Measurements from ENCODE around the gene IL17RE.
"Not testable (repeated sequence)": the region's sequence is repeated elsewhere in the genome, so short reads cannot be mapped to it uniquely, and the experiment has no call there.

IL17RE gene

GRCh38 chr3:9883706-9884554, 18.7 kb upstream of the IL17RE start:
- DNase-seq, result no peak

DNA sequence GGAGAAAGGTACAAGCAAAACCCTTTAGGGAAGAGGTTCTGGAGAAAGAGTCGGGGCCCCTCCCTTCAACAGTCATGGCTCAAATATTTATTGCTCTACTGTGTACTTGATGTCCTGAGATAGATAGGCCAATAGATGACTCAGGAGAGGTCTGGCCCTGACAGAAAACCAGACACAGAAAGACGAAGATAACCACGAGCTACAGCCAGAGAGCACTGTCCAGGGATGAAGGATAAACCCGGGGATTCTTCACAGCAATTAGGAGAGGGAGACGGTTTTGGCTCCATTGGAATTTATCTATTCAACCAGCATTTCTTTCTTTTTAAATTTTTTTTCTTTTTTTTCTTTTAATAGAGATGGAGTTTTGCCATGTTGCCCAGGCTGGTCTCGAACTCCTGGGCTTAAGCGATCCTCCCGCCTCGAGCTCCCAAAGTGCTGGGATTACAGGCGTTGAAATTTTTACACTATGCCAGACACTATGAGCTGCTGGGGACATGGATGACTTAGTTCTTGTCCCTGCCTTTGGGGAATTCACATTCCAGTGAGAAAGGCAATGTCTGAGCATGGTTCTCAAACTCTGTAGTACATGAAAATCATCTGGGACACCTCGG, 18.0 kb upstream of the IL17RE start:
- no peak for DNase-seq

DNA sequence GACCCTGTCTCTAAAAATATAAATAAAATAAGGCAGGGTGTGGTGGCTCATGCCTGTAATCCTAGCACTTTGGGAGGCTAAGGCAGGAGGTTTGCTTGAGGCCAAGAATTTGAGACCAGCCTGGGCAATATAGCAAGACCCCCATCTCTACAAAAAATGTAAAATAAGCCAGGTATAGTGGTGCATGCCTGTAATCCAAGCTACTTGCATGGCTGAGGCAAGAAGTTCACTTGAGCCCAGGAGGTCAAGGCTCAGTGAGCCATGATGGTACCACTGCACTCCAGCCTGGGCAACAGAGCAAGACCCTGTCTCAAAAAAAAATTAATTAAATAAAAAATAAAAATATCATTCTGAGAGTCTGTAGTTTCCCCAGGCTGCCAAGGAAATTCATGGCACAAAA, 16.3 kb upstream of the IL17RE start:
- no peak for DNase-seq

- DNase-seq, result no peak
These were observed 15.2 kb upstream of the IL17RE start for GRCh38 chr3:9887480-9887879.

DNA sequence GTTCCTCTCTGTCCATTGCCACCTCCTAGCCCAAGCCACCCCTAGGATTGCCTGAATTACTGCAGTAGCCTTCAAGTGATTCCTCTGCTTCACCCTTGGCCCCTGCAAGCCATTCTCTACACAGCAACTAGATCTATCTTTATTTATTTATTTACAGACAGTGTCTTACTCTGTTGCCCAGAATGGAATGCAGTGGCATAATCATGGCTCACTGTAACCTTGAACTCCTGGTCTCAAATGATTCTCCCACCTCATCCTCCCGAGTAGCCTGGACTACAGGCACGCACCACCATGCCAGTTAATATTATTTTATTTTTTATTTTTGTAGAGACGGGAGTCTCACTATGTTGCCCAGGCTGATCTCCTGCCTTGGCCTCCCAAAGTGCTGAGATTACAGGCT, 14.1 kb upstream of the IL17RE start:
- no peak for DNase-seq

DNA sequence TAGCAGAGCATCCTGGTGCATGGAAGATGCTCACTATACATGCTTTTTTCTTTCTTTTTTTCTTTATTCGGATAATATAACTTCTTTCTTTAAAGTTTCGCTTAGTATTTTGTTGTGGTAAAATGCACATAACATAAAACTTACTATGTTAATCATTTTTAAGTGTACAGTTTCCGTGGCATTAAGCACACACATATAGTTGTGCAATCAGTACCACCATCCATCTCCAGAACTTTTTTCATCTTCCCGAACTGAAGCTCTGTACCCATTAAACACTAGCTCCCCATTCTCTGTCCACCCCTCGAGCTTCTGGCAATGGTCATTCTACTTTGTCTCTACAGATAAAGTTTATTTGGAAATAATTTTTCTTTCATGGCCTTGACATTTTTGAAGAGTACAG, 13.2 kb upstream of the IL17RE start:
- DNase-seq, result no peak

DNA sequence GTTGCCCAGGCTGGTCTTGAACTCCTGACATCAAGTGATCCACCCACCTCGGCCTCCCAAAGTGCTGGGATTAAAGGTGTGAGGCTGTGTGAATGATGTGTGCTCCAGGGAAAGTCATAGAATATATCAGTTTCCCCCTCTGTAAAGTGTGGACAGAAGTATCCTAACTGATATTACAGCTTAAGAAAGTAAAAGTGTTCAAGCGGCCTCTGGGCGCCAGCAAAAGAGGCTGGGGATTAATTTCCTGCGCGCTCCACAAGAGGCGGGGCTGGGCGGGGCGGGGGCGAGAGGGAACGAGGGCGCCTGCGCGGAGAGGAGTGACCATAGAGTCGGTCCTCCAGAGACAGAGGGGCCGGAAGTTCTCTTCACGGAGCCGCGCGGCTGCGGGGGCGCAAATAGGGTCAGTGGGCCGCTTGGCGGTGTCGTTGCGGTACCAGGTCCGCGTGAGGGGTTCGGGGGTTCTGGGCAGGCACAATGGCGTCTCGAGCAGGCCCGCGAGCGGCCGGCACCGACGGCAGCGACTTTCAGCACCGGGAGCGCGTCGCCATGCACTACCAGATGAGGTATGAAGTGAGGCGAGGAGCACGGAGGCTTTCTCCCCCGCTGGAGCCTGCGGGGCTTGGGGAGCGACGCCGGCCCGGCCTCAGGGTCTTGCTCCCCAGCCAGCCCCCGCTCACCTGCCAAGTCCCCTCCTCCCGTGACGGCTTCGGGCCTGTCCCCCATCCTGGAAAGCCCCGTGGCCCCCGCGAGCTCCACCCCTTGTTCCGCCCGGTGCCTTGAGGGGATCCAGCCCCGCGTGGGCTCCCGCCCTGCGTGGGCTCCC, 12.2 kb upstream of the IL17RE start, which contains the start of gene JAGN1:
Gene JAGN1 (plus strand): TSS at position 362 of the 823 bp plus-strand sequence. CDS start 113 bp downstream, at position 475.
- DNase-seq, result peak; percentile 94

DNA sequence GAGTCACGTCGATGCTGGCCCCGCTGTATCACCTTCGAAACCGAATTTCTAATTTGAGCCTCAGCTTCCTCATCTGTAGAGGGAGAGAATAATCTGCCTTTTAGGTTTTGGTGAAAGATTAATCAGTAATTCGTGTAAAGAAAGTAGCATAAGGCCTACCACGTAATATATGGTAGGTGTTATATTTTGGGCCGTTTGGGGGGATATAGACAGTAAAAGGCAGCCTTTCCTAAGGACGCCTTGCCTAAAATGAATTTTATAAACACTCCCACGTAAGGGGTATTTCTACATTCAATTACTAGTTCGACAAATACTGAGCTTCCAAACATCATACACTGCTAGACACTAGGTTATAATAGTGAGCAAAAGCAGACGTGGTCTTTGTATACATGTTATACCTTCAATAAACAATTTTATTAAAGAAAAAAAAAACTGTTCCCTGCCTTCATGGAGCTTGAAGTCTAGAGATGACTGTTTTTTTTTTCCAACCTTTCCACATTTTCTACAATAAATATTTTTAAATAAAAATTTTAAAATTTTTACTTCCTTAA, 11.5 kb upstream of the IL17RE start:
- no peak for DNase-seq

GRCh38 chr3:9893739-9894138, 8.9 kb upstream of the IL17RE start:
- no peak for DNase-seq

GRCh38 chr3:9895715-9896114, 6.9 kb upstream of the IL17RE start:
- not testable (repeated sequence) for DNase-seq

DNA sequence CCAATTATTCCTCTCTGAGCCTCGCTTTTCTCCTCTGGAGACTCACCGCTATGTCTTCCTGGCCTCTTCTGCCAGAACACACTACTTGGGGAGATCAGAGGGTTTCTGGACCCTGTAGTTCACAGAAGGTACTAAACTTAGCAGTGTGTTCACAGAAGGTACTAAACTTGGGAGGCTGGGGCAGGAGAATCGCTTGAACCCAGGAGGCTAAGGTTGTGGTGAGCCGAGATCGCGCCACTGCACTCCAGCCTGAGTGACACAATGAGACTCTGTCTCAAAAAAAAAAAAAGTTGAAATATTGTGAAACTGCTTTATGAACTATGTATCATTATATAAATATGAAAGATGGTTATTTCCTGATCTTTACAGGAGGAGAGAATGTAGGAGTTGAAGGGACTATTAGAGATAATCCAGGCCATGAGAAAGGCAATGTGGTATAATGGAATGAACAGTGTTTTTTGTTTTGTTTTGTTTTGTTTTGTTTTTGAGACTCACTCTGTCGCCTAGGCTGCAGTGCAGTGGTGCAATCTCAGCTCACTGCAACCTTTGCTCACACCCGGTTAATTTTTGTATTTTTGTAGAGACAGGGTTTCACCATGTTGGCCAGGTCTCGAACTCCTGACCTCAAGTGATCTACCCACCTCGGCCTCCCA, 5.8 kb upstream of the IL17RE start:
- not testable (repeated sequence) for DNase-seq

DNA sequence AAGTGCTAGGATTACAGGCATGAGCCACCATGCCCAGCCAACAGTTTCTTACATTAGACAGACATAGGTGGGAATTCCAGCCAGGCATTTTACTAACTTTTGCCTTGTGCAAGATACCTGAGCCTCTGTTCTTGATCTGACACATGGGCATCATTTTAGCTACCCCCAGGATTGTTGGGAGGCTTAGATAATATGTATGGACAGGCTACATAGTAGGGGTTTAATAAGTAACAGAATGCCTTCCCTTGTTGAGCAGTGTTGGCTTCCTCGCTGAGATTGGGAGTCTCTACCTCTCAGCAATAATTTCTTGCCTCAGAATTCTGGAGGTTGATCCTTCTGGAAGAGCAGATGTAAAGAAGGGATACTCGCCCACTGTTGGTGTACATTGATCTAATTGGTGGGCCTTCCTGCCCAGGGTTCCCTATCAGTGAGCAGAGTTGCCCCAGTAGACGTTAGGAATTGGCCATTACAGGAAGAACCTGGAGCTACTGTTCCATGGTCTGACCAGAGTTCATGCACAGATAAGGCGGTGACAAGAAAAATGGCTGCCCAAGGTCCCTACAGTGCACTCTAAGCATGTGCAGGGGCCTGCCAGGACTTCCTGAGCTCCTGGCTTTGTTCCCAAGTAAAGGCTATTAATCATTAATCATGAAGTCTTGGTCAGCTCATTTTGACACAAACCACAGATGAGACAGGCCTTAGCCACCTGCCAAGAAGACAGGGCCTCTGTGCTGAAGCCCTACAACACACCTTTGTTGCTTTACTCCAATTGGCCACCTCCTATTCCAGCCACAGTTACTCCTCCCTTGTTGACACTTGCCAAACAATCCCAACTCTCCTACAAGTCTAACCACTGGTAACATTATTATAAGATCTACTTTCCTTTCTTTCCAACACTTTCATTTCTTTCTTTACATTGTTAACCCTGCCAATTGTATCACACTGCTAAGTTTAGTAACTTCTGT, 5.0 kb upstream of the IL17RE start:
- DNase-seq, result no peak

GRCh38 chr3:9898467-9899241, 4.0 kb upstream of the IL17RE start:
- no peak for DNase-seq

DNA sequence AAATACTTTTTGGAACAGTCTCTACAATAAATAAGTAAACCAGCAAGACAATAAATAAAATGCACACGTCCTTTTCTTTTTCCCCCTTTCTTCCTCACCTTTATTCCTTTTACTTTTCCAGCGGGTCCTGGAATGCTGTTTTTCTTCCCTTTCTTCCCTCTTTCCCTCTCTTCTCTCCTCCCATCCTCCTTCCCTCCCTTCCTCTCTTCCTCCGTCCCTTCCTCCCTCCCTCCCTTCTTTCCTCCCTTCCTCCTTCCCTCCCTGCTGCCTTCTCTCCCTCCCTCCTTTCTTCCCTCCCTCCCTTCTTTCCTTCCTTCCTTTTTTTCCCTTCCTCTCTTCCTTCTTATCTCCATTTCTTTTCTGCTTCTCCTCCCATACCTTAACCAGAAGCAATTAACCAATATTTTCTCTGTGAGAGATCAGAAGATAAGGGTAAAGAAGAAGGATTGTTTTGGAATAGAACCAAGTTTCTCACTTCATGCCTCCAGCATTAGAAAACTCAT, 3.3 kb upstream of the IL17RE start:
- DNase-seq, result no peak

DNA sequence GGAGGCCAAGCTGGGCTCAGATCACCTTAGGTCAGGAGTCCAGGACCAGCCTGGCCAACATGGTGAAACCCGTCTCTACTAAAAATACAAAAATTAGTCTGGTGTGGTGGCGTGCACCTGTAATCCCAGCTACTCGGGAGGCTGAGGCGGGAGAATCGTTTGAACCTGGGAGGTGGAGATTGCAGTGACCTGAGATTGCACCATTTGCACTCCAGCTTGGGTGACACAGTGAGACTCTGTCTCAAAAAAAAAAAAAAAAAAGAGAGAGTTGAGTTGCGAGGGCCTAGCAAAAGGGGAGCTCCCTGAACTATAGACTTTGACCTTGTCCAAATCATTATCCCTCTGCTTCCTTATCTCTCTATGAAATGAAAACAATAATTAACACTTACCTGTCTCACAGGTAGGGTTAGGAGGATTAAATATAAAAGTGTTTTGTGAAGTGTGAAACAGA, 1.7 kb upstream of the IL17RE start:
- DNase-seq, result not testable (repeated sequence)

DNA sequence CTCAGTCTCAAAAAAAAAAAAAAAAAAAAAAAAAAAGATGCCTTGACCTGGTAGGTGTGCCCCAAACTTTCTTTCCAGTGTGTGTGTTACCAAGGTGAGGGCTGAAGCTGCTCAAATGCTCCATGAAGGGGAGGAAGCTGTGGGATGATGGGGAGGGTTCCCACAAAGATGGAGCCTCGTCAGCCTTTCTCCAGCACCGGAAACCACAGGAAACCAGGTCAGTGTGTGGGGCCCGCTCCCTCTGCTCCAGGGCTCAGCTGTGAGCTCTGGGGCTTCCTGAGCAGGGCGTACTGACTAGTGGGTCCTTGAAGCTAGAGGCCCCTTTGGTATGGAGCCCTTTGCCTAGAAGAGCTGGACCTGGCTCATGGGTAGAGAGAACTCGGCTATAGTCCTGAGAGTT, 681 bp upstream of the IL17RE start:
- peak; percentile 43 for DNase-seq

GRCh38 chr3:9903238-9903624, 583 bp downstream of the IL17RE start:
- DNase-seq, result no peak

GRCh38 chr3:9903904-9904303, 1.3 kb downstream of the IL17RE start:
- no peak for DNase-seq

GRCh38 chr3:9906480-9906879, 3.8 kb downstream of the IL17RE start:
- DNase-seq, result no peak

DNA sequence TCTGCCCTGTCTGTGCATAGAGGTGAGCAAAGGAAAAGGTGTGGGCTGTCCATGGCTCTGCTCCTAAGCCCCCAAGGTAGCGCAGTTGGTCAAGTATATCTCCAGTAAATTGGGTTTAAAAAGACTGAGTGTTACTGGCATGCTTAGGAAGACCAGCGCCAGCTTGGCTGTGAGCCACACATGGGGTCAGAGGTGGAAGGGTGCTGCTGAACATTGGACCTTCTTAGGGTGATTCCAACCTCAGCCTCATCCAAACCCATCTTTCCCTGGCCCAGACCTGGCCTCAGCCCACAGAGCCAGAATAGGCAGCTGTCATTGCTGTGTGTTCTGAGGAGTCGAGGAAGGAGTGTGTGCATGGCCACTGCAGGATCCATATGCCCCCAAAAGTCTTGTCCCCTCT, 5.6 kb downstream of the IL17RE start:
- no peak for DNase-seq

Data from CD4-positive, alpha-beta T cell treated with Interleukin-12 subunit alpha and Interleukin-12 subunit beta, for 1 hour (primary cell).